IPS-15b (cell line): ENCODE results near the gene GABBR1.

ENCODE experiments used
- H3K27me3 ChIP-seq: one replicate; pipeline ENCODE4 v1.6.1; 2013; ENCODE audit warnings: low read length; ENCODE audit not compliant: control insufficient read depth, insufficient read depth
- H3K36me3 ChIP-seq: one replicate; pipeline ENCODE4 v1.6.1; 2013; ENCODE audit warnings: low read length; ENCODE audit not compliant: control insufficient read depth, insufficient read depth
- H3K4me1 ChIP-seq: one replicate; pipeline ENCODE4 v1.6.1; 2013; ENCODE audit warnings: mild to moderate bottlenecking, low read length; ENCODE audit not compliant: control insufficient read depth, insufficient read depth
- H3K4me3 ChIP-seq: one replicate; pipeline ENCODE4 v1.5.1; 2013; ENCODE audit warnings: low read depth, low read length
- H3K9ac ChIP-seq: one replicate; pipeline ENCODE4 v1.6.1; 2013; ENCODE audit warnings: low read depth, mild to moderate bottlenecking, low read length
- H3K9me3 ChIP-seq: one replicate; pipeline ENCODE4 v1.6.1; 2013; ENCODE audit warnings: mild to moderate bottlenecking, low read length; ENCODE audit not compliant: control insufficient read depth, insufficient read depth

GABBR1 gene

DNA sequence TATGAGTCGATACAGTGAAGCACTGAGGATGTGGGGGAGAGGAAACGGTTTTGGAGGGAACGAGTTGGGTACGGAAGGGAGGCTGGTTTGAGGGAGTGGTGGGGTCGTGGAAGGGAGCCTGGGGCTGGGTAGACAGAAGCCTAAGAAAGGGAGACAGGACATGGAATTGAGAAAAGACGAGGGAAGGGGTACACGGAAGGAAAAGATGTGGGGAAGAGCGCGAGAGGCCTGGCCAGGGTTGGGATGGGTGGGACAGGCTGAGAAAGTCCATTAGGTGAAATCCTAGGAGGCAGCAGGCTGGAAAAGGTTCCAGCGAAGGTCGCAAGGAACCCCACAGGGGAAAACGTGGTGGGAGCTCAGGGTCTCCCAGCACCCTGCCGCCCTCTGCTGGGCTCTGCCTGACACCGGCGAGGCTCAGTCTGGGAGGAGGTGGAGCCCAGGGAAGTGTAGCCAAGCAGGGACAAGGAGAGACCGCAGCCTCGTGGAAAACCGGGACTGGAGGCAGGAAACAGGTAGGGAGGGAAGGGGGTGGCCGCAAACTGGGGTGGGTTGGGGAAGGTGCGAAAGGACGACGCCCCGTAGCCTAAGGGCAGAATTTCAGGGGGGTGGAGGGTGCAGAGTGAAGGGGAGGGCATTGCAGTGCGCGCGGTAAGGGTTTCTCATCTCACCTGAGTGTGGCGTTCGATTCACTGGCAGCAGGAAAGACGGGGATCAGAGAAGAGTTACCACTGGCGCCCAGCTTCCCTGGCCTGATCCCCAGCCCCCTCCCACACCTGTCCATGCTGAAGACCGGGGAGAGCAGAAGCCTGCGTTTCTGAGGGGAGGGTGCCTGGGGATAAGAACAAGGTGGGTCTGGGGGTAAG, 4.3 kb downstream of the GABBR1 start:
- H3K4me3 ChIP-seq: peak overlapping the region; percentile 97
- peak overlapping the region; percentile 51 for H3K9ac ChIP-seq
- H3K27me3 ChIP-seq: no peaks in the 10 kb centered on the region
- H3K36me3 ChIP-seq: peaks cover 5% of the 10 kb centered on the region
- no peaks in the 10 kb centered on the region for H3K9me3 ChIP-seq
- H3K4me1 ChIP-seq: peaks cover 27% of the 10 kb centered on the region

DNA sequence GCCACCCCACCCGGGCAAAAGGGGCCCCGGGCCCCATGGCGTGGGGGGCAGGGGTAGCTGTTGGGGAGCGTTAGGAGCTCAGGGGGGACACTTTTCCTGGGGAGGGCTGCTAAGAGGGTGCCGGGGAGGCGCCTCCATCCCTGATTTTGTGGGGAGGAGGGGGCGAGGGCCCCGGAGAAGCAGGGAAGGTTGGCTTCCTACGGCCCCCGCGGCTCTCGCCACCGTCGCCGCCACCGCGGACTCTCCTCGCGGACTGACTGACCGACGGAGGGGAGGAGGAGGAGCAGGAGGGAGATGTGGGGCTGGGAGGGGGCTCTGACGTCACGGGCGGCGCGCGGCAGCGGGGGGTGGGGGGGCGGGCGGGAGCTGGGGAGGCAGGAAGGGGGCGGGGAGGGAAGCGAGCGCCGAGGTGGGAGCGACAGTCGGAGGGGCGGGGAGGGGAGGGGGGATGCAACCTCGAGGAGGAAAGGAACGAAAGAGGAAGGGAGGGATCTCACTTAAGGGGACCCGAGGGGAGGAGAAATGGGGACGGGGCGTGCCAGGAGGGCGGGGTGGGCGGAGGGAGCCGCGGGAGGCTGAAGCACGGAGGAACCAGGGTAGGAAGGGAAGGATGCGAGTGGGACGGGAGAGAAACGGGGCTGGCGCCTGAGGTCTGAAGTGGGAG, 5.1 kb downstream of the GABBR1 start:
- Histone ChIP-seq H3K4me1 (peaks cover 29% of the 10 kb centered on the region), H3K9ac (peak overlapping the region; percentile 68), H3K9me3 (no peaks in the 10 kb centered on the region), H3K36me3 (peaks cover 9% of the 10 kb centered on the region), H3K27me3 (no peaks in the 10 kb centered on the region), H3K4me3 (peak overlapping the region; percentile 97)

DNA sequence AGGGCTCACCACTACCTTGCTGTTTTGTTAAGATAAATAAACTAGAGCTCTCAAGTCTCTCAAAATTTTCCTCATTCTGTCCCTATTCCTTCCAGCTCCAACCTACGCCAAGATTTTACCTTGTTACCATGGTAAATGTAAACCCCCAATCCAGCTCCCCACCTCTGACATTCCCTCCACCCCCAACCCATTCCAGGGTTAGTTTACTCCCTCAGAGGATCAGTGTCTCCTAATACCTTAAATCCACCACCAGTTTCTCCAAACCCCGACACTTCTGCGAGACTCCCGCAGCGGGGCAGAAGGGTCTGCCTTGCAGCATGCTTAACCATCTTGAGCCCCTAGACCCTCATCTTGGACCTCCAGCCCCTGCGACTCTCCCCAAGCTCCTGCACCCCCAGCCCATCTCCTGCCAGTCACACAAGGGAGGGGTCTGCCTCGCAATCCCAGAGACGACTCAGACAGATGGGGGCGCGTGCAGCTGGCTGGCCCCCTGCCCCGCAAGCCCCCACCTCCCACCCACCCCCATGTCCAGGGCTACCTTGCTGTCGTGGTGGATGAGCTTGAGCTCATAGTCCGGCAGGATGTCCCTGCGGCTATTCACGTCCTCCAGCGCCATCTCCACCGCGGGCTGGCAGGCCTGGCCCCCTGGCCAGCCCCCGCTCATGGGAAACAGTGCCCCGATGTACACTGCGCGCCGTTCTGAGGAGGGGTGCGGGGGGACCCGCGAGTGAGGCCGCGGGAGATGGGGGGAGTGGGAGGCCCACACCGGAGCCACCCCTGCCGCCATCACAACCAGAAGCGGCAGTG, 5.8 kb downstream of the GABBR1 start:
- Histone ChIP-seq H3K9me3 (no peaks in the 10 kb centered on the region), H3K4me1 (peaks cover 34% of the 10 kb centered on the region), H3K27me3 (no peaks in the 10 kb centered on the region), H3K4me3 (peak overlapping the region; percentile 54), H3K9ac (peak overlapping the region; percentile 68), H3K36me3 (peaks cover 15% of the 10 kb centered on the region)

DNA sequence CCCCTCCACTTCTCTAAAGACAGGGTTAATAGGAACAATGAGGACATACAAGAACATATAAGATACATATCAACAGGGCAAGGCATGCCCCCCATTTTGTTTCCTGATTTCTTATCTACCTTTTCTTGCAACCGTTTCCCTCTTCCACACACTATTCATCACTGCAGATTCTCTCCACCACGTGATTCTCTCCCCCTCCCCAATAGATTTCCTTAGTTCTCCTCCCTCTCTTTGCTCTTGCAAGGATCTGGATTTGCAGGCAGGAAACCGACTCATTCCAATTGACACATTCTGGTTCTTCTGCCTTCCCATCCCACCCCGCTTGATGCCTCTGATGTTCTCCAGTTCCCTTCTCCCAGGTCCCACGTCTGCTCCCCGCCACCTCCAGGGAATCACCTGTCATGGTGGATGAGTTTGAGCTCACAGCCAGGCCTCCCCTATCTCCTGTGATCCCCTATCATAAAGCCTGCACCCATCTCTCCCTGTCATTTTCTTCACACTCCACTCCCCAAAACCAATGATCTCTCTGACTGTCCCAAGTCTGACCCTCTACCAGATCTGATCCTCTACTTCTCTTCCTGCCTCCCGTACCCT, 7.5 kb downstream of the GABBR1 start:
- H3K9ac ChIP-seq: no peak overlapping the region
- H3K36me3 ChIP-seq: peaks cover 32% of the 10 kb centered on the region
- H3K9me3 ChIP-seq: no peaks in the 10 kb centered on the region
- H3K4me1 ChIP-seq: peaks cover 37% of the 10 kb centered on the region
- H3K27me3 ChIP-seq: no peaks in the 10 kb centered on the region
- H3K4me3 ChIP-seq: peak overlapping the region; percentile 57

GRCh38 chr6:29624520-29624961, 8.4 kb downstream of the GABBR1 start:
- Histone ChIP-seq H3K4me3 (peak overlapping the region; percentile 57), H3K27me3 (no peaks in the 10 kb centered on the region), H3K4me1 (peaks cover 37% of the 10 kb centered on the region), H3K9ac (no peak overlapping the region), H3K9me3 (no peaks in the 10 kb centered on the region), H3K36me3 (peaks cover 40% of the 10 kb centered on the region)

DNA sequence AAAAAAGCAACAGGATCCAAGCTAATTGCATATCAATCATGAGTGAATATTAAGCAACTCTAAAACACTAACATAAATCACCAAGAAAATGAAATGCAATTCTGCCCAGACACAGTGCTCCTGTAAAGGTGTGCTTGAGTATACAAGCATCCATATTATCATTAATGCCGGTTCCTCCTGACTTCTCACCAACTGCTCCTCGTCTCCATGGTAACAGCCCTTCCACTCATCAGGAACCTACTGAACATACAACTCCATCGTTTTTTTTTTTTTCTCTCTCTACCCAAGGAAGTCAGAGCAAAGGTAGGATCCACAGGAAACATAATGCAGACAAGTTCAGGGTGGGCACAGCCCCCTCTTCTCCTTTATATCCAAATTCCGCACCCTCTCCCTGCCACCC, 12.4 kb downstream of the GABBR1 start:
- Histone ChIP-seq H3K36me3 (peaks cover 57% of the 10 kb centered on the region), H3K4me3 (no peak overlapping the region), H3K9me3 (no peaks in the 10 kb centered on the region), H3K9ac (no peak overlapping the region), H3K27me3 (no peaks in the 10 kb centered on the region), H3K4me1 (peaks cover 24% of the 10 kb centered on the region)

GRCh38 chr6:29619578-29620160, 13.3 kb downstream of the GABBR1 start:
- H3K4me1 ChIP-seq: peaks cover 14% of the 10 kb centered on the region
- H3K9me3 ChIP-seq: no peaks in the 10 kb centered on the region
- peaks cover 61% of the 10 kb centered on the region for H3K36me3 ChIP-seq
- no peak overlapping the region for H3K9ac ChIP-seq
- H3K4me3 ChIP-seq: no peak overlapping the region
- H3K27me3 ChIP-seq: no peaks in the 10 kb centered on the region

DNA sequence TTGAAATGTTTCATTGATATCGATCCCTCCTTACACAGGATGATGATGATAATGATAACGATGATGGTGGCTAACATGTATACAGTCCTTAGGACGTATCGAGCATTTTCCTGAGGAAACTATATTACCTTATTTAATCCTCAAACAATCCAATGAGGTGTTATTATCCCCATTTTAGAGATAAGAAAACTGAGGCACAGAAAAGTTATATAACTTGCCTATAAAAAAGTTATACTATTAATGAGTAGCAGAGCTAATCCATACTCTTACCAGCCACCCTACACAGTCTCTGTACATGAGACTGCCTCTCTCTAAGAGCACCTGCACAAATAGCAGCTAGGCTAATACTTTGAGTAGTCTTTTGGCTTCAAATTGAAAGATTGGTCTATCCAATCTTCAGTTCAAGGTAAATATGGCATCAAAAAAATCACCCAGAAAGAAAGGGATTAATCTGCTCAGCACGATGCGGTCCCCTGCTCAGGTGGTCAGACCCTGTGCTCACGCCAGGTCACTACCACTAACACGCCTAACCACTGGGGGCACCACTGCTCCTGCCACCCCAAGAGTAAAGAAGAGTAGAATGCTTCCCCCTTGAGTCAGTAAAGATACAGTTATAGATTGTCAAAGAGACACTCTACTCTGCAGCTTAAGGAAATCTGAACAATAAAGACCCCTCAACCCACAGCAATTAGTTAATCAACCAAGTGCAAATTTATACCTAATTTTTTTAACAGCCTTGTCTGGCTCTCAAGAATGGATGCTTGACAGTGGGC, 15.0 kb downstream of the GABBR1 start:
- peaks cover 7% of the 10 kb centered on the region for H3K4me1 ChIP-seq
- no peak overlapping the region for H3K9ac ChIP-seq
- H3K9me3 ChIP-seq: no peaks in the 10 kb centered on the region
- H3K27me3 ChIP-seq: no peaks in the 10 kb centered on the region
- no peak overlapping the region for H3K4me3 ChIP-seq
- H3K36me3 ChIP-seq: peaks cover 62% of the 10 kb centered on the region

DNA sequence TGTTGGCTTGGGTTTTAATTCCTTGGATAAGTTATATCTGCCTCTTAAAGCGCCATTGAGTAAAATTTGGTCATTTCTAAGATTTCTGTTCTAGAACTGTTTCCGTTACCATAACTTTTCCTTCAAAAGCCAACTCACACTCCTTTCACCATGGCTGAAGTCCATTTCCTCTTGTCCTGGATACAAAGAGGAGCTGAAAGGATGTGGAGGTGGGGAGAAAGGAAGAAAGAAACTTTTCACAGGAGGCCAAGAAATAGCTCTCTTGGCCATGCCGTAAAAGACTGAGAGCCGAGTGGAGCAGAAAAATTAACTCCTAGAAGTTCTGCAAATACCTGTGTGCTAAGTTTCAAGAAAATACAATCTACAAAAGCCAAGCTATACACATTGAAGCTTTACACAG, 21.6 kb downstream of the GABBR1 start:
- Histone ChIP-seq H3K36me3 (peaks cover 56% of the 10 kb centered on the region), H3K4me1 (no peaks in the 10 kb centered on the region), H3K9ac (no peak overlapping the region), H3K9me3 (no peaks in the 10 kb centered on the region), H3K27me3 (no peaks in the 10 kb centered on the region), H3K4me3 (no peak overlapping the region)

GRCh38 chr6:29610540-29610939, 22.4 kb downstream of the GABBR1 start:
- Histone ChIP-seq H3K27me3 (no peaks in the 10 kb centered on the region), H3K9me3 (no peaks in the 10 kb centered on the region), H3K4me3 (no peak overlapping the region), H3K9ac (no peak overlapping the region), H3K36me3 (peaks cover 61% of the 10 kb centered on the region), H3K4me1 (no peaks in the 10 kb centered on the region)
